GM19099 (cell line): ENCODE data around the gene AFMID.

Experiments
- POLR2A ChIP-seq: IDR thresholded peaks from 3 replicates; pipeline ENCODE4 v1.6.1; 2011; ENCODE audit warnings: low read depth; ENCODE audit not compliant: insufficient read length; ENCODE audit errors: extremely low read depth

Gene AFMID

GRCh38 chr17:78172249-78173051 is 14.7 kb upstream of the AFMID start:
- peak; percentile 31 for TF ChIP-seq POLR2A

- TF ChIP-seq POLR2A = peak; percentile 52
Observed at GRCh38 chr17:78173097-78173715, 14.0 kb upstream of the AFMID start.

DNA sequence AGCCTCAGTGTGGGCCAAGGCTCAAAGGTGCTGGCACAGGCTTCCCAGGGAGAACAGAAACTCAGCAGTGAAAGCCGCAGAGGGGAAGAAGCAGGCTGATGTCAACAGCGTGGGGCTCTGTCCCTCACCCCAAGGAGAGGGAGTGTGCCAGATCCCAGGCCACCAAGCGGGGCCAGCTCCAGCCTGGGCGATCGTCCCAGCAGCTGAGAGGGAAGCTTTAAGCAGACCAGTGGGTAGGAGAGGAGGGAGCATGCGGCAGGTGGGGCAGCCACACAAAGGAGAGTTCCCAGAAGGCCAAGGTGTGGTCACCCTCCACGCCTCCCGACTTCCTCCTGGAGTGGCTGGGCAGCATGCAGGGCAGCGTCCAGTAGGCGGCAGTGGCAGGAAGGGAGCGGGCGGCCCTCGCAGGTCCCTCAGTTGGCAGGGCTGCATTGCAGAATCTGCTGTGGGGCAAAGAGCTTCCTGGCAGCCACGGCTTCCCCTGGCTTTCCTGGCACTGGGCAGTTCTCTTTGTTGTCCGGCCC is 12.8 kb upstream of the AFMID start:
- TF ChIP-seq POLR2A = peak; percentile 37

DNA sequence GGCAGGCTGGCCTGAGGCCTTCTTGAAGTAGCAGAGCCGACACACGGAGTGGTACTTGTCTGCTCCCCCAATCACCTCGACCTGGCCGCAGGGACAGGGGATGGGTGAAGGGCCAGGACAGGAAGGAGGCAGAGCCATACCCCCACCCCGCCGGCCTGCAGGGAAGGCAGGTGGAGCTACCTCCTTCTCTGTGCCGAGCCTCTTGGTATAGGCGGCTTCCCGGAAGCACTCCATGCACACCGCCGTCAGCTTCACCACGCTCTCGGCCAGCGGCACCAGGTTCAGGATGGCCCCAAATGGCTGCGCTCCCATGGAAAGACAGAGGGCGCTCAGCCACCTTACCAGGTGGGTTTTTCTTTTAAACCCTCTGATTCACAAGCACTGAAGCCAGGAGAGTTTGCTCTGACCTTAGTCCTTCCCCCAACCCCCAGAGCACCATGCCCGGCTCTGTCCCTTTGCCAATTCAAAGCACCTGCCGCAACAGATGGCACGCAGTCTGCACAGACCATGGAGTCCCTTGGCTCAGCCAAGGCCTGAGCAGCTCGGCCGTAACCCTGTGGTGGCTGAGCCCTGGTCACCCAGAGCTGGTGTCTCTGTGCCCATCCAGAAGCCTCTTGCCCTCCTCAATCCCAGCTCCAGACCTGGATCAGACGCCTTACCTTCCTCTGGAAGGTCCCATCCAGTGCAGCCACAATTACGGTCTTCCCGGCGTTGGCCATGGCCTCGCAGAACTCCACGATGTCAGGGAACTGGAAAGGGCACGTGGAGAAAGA is 12.1 kb upstream of the AFMID start:
- TF ChIP-seq POLR2A = no peak

GRCh38 chr17:78175643-78175981 is 11.6 kb upstream of the AFMID start:
- TF ChIP-seq POLR2A = no peak

DNA sequence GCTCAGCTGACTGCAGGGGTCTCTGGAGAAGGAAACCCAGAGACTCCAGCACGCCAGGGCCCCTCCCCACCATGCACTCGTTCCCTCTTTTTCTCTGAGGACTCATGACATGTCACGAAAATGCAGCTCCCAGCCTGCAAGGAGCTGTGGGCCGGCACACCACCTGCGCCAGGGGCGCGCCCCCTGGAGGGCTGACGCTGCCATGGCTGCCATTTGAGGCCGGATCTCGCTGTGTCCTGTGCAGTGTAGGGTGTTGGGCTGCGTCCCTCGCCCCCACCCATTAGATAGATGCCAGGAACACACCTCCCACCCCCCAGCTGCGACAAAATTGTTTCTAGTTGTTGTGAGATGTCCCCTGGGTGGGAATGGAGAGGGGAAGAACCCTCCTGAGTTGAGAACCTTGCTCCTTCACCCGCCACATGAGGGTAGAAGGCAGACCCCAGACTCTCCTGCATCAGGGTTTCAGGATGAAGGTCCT is 10.6 kb upstream of the AFMID start:
- peak; percentile 48 for TF ChIP-seq POLR2A

DNA sequence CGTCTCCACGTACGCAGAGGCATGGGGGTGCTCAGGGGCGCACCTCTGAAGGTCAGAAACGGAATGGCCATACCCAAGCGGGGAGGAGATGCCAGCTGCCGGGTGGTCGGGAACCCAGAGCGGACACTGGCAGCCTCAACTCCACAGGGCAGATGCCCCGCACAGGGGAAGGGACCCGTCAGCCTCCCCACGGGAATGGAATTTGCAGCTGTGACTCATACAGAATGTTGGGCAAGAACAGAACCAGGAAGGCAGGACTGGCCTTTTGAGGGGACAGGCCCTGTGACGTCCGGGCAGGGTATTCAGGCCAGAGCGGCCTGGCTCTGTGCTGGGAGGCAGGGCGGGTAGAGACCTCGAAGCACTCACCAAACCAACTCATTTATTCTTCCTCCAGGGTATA is 7.8 kb upstream of the AFMID start:
- TF ChIP-seq POLR2A = no peak

DNA sequence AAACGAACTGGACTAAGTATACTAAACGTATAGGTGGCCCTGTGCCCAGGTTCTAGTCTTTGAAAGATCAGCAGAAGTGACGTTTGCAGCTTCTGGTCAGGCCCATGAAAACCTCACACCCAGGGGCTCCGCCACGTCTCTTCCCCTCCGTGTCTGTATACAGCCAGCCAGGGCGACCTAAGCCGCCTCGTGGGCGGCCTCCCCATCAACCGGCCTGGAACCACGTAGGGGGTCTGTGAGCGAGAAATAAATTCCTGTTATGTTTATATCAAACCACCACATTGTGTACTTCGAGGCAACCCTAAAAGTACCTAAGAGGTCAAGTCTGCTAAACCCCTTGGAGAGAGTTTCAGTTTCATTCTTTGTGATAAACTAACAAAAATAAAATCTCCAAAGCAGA is 7.1 kb upstream of the AFMID start:
- TF ChIP-seq POLR2A = no peak

DNA sequence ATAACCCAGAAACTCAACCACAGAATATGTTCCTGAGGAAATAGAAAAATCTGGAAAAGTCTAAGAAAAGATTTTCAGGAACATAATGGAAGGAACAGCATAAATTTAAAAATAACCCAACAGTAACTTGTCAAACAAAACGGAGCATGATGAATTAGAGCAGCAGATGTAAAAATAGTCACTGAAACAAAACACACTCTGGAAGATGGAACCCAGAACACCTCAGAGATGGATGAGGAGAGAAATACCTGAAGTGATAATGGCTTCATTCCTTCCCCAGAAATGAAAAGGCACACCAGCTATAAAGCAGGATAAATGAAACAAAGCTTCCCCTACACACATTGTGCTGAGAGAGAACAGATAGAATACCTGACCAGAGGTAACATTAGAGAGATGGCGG is 6.7 kb upstream of the AFMID start:
- no peak for TF ChIP-seq POLR2A

GRCh38 chr17:78182504-78182903 is 4.7 kb upstream of the AFMID start:
- no peak for TF ChIP-seq POLR2A

DNA sequence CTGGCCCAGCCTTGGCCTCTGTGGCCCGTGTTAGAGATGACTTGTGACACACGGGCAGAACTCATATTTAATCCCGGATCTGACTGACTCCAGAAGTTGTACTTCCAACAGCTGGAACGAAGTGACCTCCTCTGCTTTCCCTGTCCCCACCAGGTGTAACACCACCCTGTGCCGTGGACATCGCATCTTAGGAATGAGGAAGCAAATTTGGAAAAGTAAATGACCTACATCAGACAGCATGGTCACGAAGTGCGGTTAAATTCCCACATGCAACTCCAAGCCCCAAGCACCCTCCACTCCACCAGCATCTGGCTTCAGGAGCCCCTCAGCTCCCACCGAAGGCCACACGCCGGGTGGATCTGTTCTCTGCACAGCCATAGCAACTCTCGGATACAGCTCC is 3.2 kb upstream of the AFMID start:
- no peak for TF ChIP-seq POLR2A

- TF ChIP-seq POLR2A = no peak
Observed at GRCh38 chr17:78184351-78184750, 2.8 kb upstream of the AFMID start.

DNA sequence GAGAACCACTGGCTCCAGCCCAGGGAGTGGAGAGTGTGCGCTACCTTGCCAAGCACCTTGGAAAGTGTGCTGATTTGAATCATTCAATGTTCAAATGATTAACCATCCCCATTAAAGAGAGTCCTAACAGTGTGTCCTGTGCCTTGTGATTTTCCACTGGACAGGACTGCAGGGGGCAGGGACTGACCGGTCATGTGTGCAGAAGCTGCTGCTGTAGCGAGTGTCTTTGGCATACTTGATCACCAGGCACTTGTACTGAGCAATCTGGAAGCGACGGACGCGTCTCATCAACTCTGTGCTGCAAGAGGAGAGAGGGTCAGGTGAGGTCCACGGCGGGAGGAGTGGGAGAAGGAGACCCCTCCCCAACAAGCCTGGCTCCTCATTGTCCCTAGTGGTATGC is 2.3 kb upstream of the AFMID start:
- TF ChIP-seq POLR2A = no peak

DNA sequence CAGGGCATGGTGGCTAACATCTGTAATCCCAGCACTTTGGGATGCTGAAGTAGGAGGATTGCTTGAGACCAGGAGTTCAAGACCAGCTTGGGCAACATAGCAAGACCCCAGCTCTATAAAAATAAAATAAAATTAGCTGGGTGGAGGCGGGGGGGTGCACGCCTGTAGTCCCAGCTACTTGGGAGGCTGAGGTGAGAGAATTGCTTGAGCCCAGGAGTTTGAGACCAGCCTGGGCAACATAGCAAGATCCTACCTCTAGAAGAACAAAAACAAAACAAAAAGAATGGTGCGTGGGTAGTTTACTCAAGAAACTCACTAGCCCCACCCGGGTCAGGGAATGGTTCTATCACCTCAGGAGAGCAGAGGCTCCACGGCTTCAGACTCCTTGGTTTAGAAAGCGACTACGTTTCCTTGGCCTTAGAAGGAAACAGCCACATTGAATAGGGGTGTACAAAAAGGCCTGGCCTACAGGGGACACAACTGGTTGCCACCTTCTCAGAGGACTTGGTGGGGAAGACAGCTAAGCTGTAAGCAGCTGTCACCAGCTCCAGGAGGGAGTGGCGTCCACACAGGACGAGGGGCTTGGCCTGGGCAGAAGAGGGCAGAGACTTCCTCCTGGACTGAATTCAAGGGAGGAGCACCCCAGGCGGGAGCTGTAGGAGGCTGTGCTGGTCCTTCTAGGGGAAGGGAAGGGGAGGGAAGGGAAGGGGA is 1.0 kb upstream of the AFMID start:
- TF ChIP-seq POLR2A = no peak

GRCh38 chr17:78196716-78197115 is 9.6 kb downstream of the AFMID start:
- TF ChIP-seq POLR2A = no peak
